Endothelial cell of umbilical vein (primary cell): ENCODE data around the gene BCL11A. TPM values are rescaled to one million over a fixed set of nuclear protein-coding genes. Genes with fewer than 3 reads are reported as not detected.

ENCODE experiments used
- BruUV-seq: library from RNA; stranded (reverse); fragments of 400-500 nt; replicated peaks from 2 replicates; lab custom pipeline; 2021; lab: Mats Ljungman, UMichigan
- CTCF ChIA-PET: fragments of 300-600, 350-600 bp; sonication (Branson Sonifier 250); formaldehyde crosslinking; loops from one replicate; lab custom pipeline; 2021; ENCODE audit warnings: antibody characterized with exemption, inconsistent platforms; lab: Charles Lee
- POLR2A ChIA-PET: fragments of 300-600, 350-600 bp; sonication (Branson Sonifier 250); formaldehyde crosslinking; loops from one replicate; lab custom pipeline; 2021; ENCODE audit warnings: antibody characterized with exemption, inconsistent platforms; lab: Charles Lee
- DNase-seq: peaks from one replicate; pipeline ENCODE4 v3.0.0-alpha.2; 2011; ENCODE audit warnings: low read depth, low spot score
- FAIRE-seq: peaks from 2 replicates; lab custom pipeline; 2011; peaks lifted over from hg19 to GRCh38; lab: Jason Lieb, UNC
- H2AFZ ChIP-seq: 2 replicates; pipeline ENCODE4 v1.6.0; 2012; ENCODE audit warnings: low read depth, low read length, control low read depth, inconsistent platforms
- H3K27ac ChIP-seq: 2 replicates; pipeline ENCODE4 v1.5.1; 2011; ENCODE audit warnings: low read depth, mild to moderate bottlenecking, control low read depth, low read length, moderate library complexity; ENCODE audit not compliant: insufficient read depth
- H3K27me3 ChIP-seq, 2 experiments: 2 replicates each; pipeline versions ENCODE4 v1.6.0 to v1.6.1; 2011; ENCODE audit warnings: low read length in 2 of 2, mixed read lengths in 1 of 2; ENCODE audit not compliant: control insufficient read depth in 2 of 2, insufficient read depth in 2 of 2
- H3K36me3 ChIP-seq, 2 experiments: 2 replicates in 1 of 2; 3 replicates in 1 of 2; pipeline ENCODE4 v1.5.1; 2011; ENCODE audit warnings: low read length in 2 of 2, mild to moderate bottlenecking in 1 of 2, moderate library complexity in 1 of 2; ENCODE audit not compliant: control insufficient read depth in 2 of 2, insufficient read depth in 2 of 2; ENCODE audit errors: extremely low read depth in 1 of 2
- H3K4me1 ChIP-seq: 3 replicates; pipeline ENCODE4 v1.5.1; 2011; ENCODE audit warnings: mild to moderate bottlenecking, low read length; ENCODE audit not compliant: control insufficient read depth, insufficient read depth; ENCODE audit errors: extremely low read depth
- H3K4me2 ChIP-seq: 2 replicates; pipeline ENCODE4 v1.6.1; 2011; ENCODE audit warnings: low read length, control low read depth, mixed read lengths; ENCODE audit not compliant: insufficient read depth
- H3K4me3 ChIP-seq, 3 experiments: fragments of 200-600 bp in 1 of 3; sonication (generic), shearing (Covaris generic) in 1 of 3; replicated peaks in 1 of 3; 2 replicates each; pipeline ENCODE4 v1.5.1; 2011 to 2016; ENCODE audit warnings: control low read depth in 3 of 3, low read length in 3 of 3, mild to moderate bottlenecking in 2 of 3, inconsistent platforms in 1 of 3, low read depth in 1 of 3, moderate library complexity in 1 of 3; ENCODE audit not compliant: insufficient read depth in 1 of 3
- H3K79me2 ChIP-seq: 2 replicates; pipeline ENCODE4 v1.6.0; 2012; ENCODE audit warnings: low read length, inconsistent platforms; ENCODE audit not compliant: control insufficient read depth, insufficient read depth
- H3K9ac ChIP-seq: replicated peaks from 2 replicates; pipeline ENCODE3; 2011; ENCODE audit warnings: low read length, control low read depth; ENCODE audit not compliant: insufficient read depth; ENCODE audit errors: extremely low read depth
- H3K9me1 ChIP-seq: replicated peaks from 3 replicates; pipeline ENCODE4 v1.6.0; 2011; ENCODE audit warnings: mild to moderate bottlenecking, low read length; ENCODE audit not compliant: control insufficient read depth, insufficient read depth; ENCODE audit errors: extremely low read depth
- H3K9me3 ChIP-seq: replicated peaks from 2 replicates; pipeline ENCODE4 v1.5.1; 2012; ENCODE audit warnings: low read length, inconsistent platforms; ENCODE audit not compliant: control insufficient read depth, insufficient read depth
- H4K20me1 ChIP-seq: replicated peaks from 2 replicates; pipeline ENCODE3; 2011; ENCODE audit warnings: mild to moderate bottlenecking, low read length; ENCODE audit not compliant: control insufficient read depth, insufficient read depth; ENCODE audit errors: extremely low read depth
- EZH2 ChIP-seq: IDR thresholded peaks from 2 replicates; pipeline ENCODE4 v1.6.1; 2012; ENCODE audit warnings: borderline replicate concordance, low read depth, mild to moderate bottlenecking, moderate library complexity, low read length, inconsistent platforms; ENCODE audit not compliant: severe bottlenecking
- FOS ChIP-seq: IDR thresholded peaks from 2 replicates; pipeline ENCODE4 v1.6.1; 2011; ENCODE audit warnings: mild to moderate bottlenecking, low read length, moderate library complexity, borderline replicate concordance; ENCODE audit not compliant: insufficient read depth
- GATA2 ChIP-seq: IDR thresholded peaks from 2 replicates; pipeline ENCODE4 v1.7.0; 2011; ENCODE audit warnings: low read depth, mild to moderate bottlenecking, moderate library complexity, mixed read lengths, low read length; ENCODE audit not compliant: insufficient read length, insufficient read depth
- JUN ChIP-seq: IDR thresholded peaks from 2 replicates; pipeline ENCODE4 v1.6.1; 2011; ENCODE audit warnings: borderline replicate concordance, low read depth; ENCODE audit not compliant: insufficient read length, insufficient read depth
- MYC ChIP-seq: IDR thresholded peaks from one replicate; pipeline ENCODE4 v1.6.1; 2011; ENCODE audit warnings: mild to moderate bottlenecking, low read depth, low read length
- POLR2A ChIP-seq: IDR thresholded peaks from 2 replicates; pipeline ENCODE4 v1.6.1; 2012; ENCODE audit warnings: low read depth, mild to moderate bottlenecking, control low read depth, low read length
- POLR2AphosphoS5 ChIP-seq: IDR thresholded peaks from 2 replicates; pipeline ENCODE4 v1.6.1; 2012; ENCODE audit warnings: low read depth, mild to moderate bottlenecking, control low read depth, low read length, moderate library complexity; ENCODE audit not compliant: insufficient read depth
- dilution Hi-C: fragments of 300-500 bp; cut with MboI; formaldehyde crosslinking; loops from one replicate; pipeline ENCODE4 v1.15.0; 2019; ENCODE audit warnings: low sequenced_read_pairs; ENCODE audit not compliant: extremely low pct_ligation_motif_present
- intact Hi-C: fragments of 100-400 bp; cut with micrococcal nuclease; formaldehyde crosslinking; loops from one replicate; pipeline ENCODE4 v1.10.0; 2022
- polyA plus RNA-seq, 4 experiments: library from polyadenylated mRNA; depleted of rRNA in 3 of 4; stranded (reverse) in 3 of 4; unstranded in 1 of 4; fragments of >200 nt; gene quantifications; 2 replicates each; pipeline versions ENCODE4 v1.2.1 to v1.2.3, GENCODE V29; 2011 to 2012; ENCODE audit warnings: missing spikeins in 1 of 4
- total RNA-seq: library from RNA; stranded (reverse); gene quantifications from 2 replicates; pipeline ENCODE4 v1.2.3, GENCODE V29; 2021
- TF ChIP-seq, protein P1 (sequence below), 2 donors: IDR thresholded peaks; 1 replicate in 1 of 2; 2 replicates in 1 of 2; pipeline ENCODE4 v1.5.1; 2011; ENCODE audit warnings: low read length in 2 of 2, mild to moderate bottlenecking in 2 of 2, moderate library complexity in 2 of 2, control low read depth in 1 of 2, inconsistent platforms in 1 of 2, low read depth in 1 of 2; ENCODE audit not compliant: insufficient read depth in 1 of 2; ENCODE audit errors: extremely low read depth in 1 of 2
- TF ChIP-seq, protein P2 (sequence below): IDR thresholded peaks from 2 replicates; pipeline ENCODE4 v1.6.1; 2011; ENCODE audit not compliant: insufficient read depth, insufficient read length

Gene BCL11A
- total and polyA plus RNA-seq, 2 donors (not counting 3 experiments of a cell fraction or from before 2014, with no cell fraction given), result 0.12 to 0.88 TPM

DNA sequence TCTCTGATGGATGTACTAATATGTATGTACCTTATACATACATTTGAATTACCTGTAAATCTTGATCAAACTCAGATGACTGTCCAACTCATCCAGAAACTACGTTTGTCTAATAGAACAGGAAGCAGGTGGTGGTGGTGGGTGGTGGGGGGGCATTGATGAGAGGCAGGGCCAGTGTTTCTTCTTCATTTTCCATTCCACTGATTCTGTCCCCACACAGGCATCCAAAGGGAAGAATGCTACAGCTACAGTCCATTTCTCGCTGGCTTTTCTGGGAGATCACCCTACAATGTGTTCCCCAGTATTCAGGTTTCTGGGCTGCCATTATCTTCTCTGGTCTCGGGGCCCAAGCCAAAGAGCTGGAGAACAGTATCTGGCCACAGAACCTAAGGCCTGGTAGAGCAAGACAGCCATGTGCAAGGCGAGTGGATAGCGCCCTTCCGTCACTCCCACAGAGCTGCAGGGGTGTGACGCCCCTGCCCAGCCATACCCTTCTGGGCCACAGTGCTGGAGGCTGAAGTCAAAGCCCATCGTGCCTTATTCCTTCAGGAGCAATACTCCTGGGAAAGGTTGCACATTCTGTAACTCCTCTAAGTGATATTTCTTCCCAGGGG is 54.5 kb downstream of the BCL11A start:
- BruUV-seq, result no TSS peak
- DNase-seq (no peak), FAIRE-seq (no peak)
- dilution Hi-C loops, result no loop called here
- H3K4me1 ChIP-seq, result no peaks in the 10 kb centered on the region
- H3K4me2 ChIP-seq, result no peak overlapping the region
- H2AFZ ChIP-seq, result no peak overlapping the region
- H4K20me1 ChIP-seq, result no peaks in the 10 kb centered on the region
- ChIA-PET POLR2A (no interaction called here), CTCF (no interaction called here)
- no peak overlapping the region for H3K4me3 ChIP-seq
- H3K9me1 ChIP-seq, result no peaks in the 10 kb centered on the region
- no peaks in the 10 kb centered on the region for H3K79me2 ChIP-seq
- no peaks in the 10 kb centered on the region for H3K27me3 ChIP-seq
- no peak overlapping the region for H3K9ac ChIP-seq
- no peaks in the 10 kb centered on the region for H3K9me3 ChIP-seq
- H3K36me3 ChIP-seq, result no peaks in the 10 kb centered on the region
- no peak overlapping the region for H3K27ac ChIP-seq
- intact Hi-C loops, result no loop called here
- TF ChIP-seq MYC, result no peak
- no peak for TF ChIP-seq POLR2A
- no peak for TF ChIP-seq JUN
- no peak for TF ChIP-seq FOS
- TF ChIP-seq EZH2, result no peak
- no peak for TF ChIP-seq GATA2
- TF ChIP-seq POLR2AphosphoS5, result no peak
- TF ChIP-seq, protein P1, sequence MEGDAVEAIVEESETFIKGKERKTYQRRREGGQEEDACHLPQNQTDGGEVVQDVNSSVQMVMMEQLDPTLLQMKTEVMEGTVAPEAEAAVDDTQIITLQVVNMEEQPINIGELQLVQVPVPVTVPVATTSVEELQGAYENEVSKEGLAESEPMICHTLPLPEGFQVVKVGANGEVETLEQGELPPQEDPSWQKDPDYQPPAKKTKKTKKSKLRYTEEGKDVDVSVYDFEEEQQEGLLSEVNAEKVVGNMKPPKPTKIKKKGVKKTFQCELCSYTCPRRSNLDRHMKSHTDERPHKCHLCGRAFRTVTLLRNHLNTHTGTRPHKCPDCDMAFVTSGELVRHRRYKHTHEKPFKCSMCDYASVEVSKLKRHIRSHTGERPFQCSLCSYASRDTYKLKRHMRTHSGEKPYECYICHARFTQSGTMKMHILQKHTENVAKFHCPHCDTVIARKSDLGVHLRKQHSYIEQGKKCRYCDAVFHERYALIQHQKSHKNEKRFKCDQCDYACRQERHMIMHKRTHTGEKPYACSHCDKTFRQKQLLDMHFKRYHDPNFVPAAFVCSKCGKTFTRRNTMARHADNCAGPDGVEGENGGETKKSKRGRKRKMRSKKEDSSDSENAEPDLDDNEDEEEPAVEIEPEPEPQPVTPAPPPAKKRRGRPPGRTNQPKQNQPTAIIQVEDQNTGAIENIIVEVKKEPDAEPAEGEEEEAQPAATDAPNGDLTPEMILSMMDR (IDR thresholded peaks at IDR 0.05; ENCODE audit: extremely low read depth in 1 of 2, insufficient read depth in 1 of 2, low read depth in 1 of 2, low read length in 2 of 2), result no peak
- TF ChIP-seq, protein P2, sequence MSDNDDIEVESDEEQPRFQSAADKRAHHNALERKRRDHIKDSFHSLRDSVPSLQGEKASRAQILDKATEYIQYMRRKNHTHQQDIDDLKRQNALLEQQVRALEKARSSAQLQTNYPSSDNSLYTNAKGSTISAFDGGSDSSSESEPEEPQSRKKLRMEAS, result no peak
